GM10266 (cell line): ENCODE measurements around the gene HOXA10.

Source experiments
- DNase-seq: peaks from one replicate; pipeline ENCODE4 v3.0.0; 2012; ENCODE audit errors: extremely low spot score
- CTCF ChIP-seq: IDR thresholded peaks from 2 replicates; pipeline ENCODE4 v1.5.1; 2012; ENCODE audit warnings: mild to moderate bottlenecking, low read depth; ENCODE audit not compliant: control insufficient read depth, insufficient read depth; ENCODE audit errors: missing control alignments

Gene HOXA10

DNA sequence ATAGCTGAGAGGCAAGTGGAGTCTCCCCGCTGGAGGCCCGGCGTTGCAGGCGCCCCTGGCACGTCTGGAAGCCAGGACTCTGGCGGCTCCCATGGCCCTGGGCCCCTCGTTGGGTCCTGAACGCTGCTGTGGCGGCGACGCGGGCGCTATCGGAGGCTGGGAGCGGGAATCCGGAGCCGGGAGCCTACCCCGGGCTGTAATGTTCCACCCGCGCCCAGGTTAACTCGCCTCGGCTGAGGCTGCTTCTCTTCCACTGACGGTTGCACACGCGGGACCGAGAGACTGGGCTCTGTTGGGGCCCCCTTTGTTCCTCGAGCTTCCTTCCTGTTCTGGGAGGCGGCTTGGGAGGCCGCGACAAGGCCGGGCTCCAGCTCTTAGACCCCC lies 29.3 kb downstream of the HOXA10 start:
- TF ChIP-seq CTCF, result no peak
- no peak for DNase-seq

- DNase-seq, result no peak
- no peak for TF ChIP-seq CTCF
Measured at GRCh38 chr7:27143950-27144780, 30.0 kb downstream of the HOXA10 start.

- DNase-seq, result no peak
- no peak for TF ChIP-seq CTCF
Measured at GRCh38 chr7:27143023-27143949, 30.8 kb downstream of the HOXA10 start, which contains the start of gene HOXA5. Gene HOXA5 (minus strand): TSS chr7:27143681. CDS start chr7:27143607, 74 bp downstream.

- TF ChIP-seq CTCF, result no peak
- DNase-seq, result no peak
Measured at GRCh38 chr7:27142580-27143022, 31.5 kb downstream of the HOXA10 start.

- no peak for TF ChIP-seq CTCF
- no peak for DNase-seq
Measured at GRCh38 chr7:27141923-27142579, 32.1 kb downstream of the HOXA10 start.

DNA sequence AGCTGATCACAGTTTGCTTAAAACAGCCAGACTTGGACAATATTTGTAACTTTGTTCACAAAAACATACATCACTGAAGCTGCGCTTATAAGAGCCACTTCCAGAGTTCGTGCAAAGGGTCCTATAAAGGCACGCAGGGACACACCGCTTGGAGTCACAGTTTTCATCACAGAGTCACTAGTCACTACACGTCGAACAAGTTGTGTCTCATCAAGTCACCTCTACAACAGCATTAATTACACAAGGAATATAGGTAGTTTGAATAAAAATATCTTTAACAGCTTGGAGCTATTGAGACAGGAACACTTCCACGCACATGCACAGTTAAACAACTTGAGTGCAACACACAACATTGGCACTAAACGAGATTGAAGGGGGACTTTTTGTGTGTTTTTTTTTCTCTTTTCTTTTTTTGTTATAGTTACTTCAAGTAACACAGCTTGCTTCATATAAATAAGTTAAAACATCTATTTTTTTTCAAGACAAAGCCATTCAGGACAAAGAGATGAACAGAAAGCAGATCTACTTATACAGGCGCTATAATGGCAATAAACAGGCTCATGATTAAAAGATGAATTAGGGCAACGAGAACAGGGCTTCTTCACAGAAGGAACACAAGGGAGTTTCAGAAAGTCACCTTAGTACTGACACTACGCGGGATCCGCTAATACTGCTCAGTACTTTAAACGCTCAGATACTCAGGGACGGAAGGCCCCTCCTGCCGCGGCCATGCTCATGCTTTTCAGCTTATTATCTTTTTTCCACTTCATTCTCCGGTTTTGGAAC lies 32.8 kb downstream of the HOXA10 start:
- DNase-seq, result no peak
- TF ChIP-seq CTCF, result no peak
